Lower leg skin (tissue), 4 donors: ENCODE measurements around the gene PLXDC2. TPM values are rescaled to one million over a fixed set of nuclear protein-coding genes. Genes with fewer than 3 reads are reported as not detected.

Experiments used
- DNase-seq, 2 donors: peaks; one replicate each; pipeline ENCODE4 v3.0.0-alpha.2; 2019; ENCODE audit warnings: low spot score in 2 of 2
- H3K4me3 ChIP-seq: fragments of 200-600 bp; sonication (generic); 2 replicates; pipeline ENCODE4 v1.5.1; 2017; ENCODE audit warnings: mild to moderate bottlenecking, low read depth; ENCODE audit not compliant: poor library complexity, severe bottlenecking
- CTCF ChIP-seq, 3 donors: fragments of 450-650 bp; IDR thresholded peaks; one replicate each; pipeline ENCODE4 v1.5.1; 2016; ENCODE audit warnings: antibody characterized with exemption in 3 of 3, mild to moderate bottlenecking in 3 of 3, moderate library complexity in 2 of 3
- POLR2A ChIP-seq, 2 donors: fragments of 450-650 bp; IDR thresholded peaks; one replicate each; pipeline ENCODE4 v1.6.1; 2016 to 2017; ENCODE audit warnings: antibody characterized with exemption in 2 of 2, mild to moderate bottlenecking in 1 of 2, moderate library complexity in 1 of 2
- WGBS, 2 donors: methylation state at CpG; one replicate each; pipeline ENCODE4 v1.1.5; 2018; 5-methylcytosine and 5-hydroxymethylcytosine counted together
- intact Hi-C: fragments of 100-400 bp; cut with DNase I; formaldehyde crosslinking; loops from one replicate; pipeline ENCODE4 v1.15.0; 2023; ENCODE audit warnings: low total_unique reads
- total RNA-seq, 4 donors: library from RNA; depleted of rRNA; stranded (reverse); fragments of >200 nt; gene quantifications; one replicate each; pipeline ENCODE4 v1.1.0, GENCODE V29; 2016

Gene PLXDC2
- total RNA-seq, 4 donors from 2014 or later = 75.3 to 113 (median 95.3) TPM

GRCh38 chr10:20276127-20276979 lies 460.1 kb downstream of the PLXDC2 start:
- intact Hi-C loops = no loop called here
- TF ChIP-seq POLR2A (IDR thresholded peaks at IDR 0.05) (no peak), CTCF (IDR thresholded peaks at IDR 0.05) (no peak)
- no peak for DNase-seq
- H3K4me3 ChIP-seq = no peak overlapping the region
- 53 to 54% methylated on average over 6 of the region's 6 CpGs for WGBS, 2 donors

- H3K4me3 ChIP-seq = no peak overlapping the region
- no peak for DNase-seq
- intact Hi-C loops = no loop called here
- WGBS, 2 donors = 69 to 76% methylated on average over 3 of the region's 3 CpGs
- no peak for TF ChIP-seq CTCF (IDR thresholded peaks at IDR 0.05)
- no peak for TF ChIP-seq POLR2A (IDR thresholded peaks at IDR 0.05)
Observed at GRCh38 chr10:20277820-20278219, 461.6 kb downstream of the PLXDC2 start.

GRCh38 chr10:20281579-20281978 lies 465.3 kb downstream of the PLXDC2 start:
- no peak for TF ChIP-seq CTCF (IDR thresholded peaks at IDR 0.05)
- no peak for TF ChIP-seq POLR2A (IDR thresholded peaks at IDR 0.05)
- no peak for DNase-seq
- intact Hi-C loops = no loop called here
- whole genome bisulfite sequencing, 2 donors = 40 to 43% methylated on average over 1 of the region's 1 CpG
- no peak overlapping the region for H3K4me3 ChIP-seq

- 59 to 67% methylated on average over 5 of the region's 5 CpGs for WGBS, 2 donors
- no peak for TF ChIP-seq CTCF (IDR thresholded peaks at IDR 0.05)
- no peak for TF ChIP-seq POLR2A (IDR thresholded peaks at IDR 0.05)
- intact Hi-C loops = loop anchor here (2.0 kb wide), 1 partner anchor 45 kb away; no protein-coding TSS in a partner anchor
- DNase-seq = no peak
- H3K4me3 ChIP-seq = no peak overlapping the region
Observed at GRCh38 chr10:20287586-20287985, 471.4 kb downstream of the PLXDC2 start.

- intact Hi-C loops = no loop called here
- TF ChIP-seq CTCF (IDR thresholded peaks at IDR 0.05) (no peak), POLR2A (IDR thresholded peaks at IDR 0.05) (no peak)
- WGBS, 2 donors = 40 to 47% methylated on average over 6 of the region's 6 CpGs
- no peak for DNase-seq
- no peak overlapping the region for H3K4me3 ChIP-seq
Observed at GRCh38 chr10:20288060-20288459, 471.8 kb downstream of the PLXDC2 start.
